Pancreas (tissue), 10 donors: ENCODE data around the gene U2AF2. TPM values are rescaled to one million over a fixed set of nuclear protein-coding genes. Genes with fewer than 3 reads are reported as not detected.

Source experiments
- ATAC-seq, 4 donors: fragments of 200-7000 bp; cut with Tn5 transposase; one replicate each; pipeline versions ENCODE4 v1.8.0 to v1.9.1; 2020; ENCODE audit warnings: mild to moderate bottlenecking in 4 of 4, moderate library complexity in 4 of 4
- DNase-seq, 6 donors: peaks; one replicate each; pipeline ENCODE4 v3.0.0-alpha.2; 2020
- FAIRE-seq: peaks from 2 replicates; lab custom pipeline; 2012; peaks lifted over from hg19 to GRCh38; lab: Jason Lieb, UNC
- H3K27ac ChIP-seq, 4 donors: fragments of 200-600 bp; sonication (generic); 1 replicate in 3 of 4; 2 replicates in 1 of 4; pipeline versions ENCODE4 v1.5.0 to v1.8.0; 2020
- H3K27me3 ChIP-seq, 4 donors: fragments of 200-600 bp; one replicate each; pipeline ENCODE4 v1.8.0; 2021
- H3K36me3 ChIP-seq, 3 donors: fragments of 200-600 bp; sonication (generic) in 1 of 3; one replicate each; pipeline versions ENCODE4 v1.5.0 to v1.8.0; 2020 to 2021
- H3K4me1 ChIP-seq, 3 donors: fragments of 200-600 bp; one replicate each; pipeline ENCODE4 v1.8.0; 2021
- H3K4me3 ChIP-seq, 4 donors: fragments of 200-600 bp; sonication (generic) in 2 of 4; one replicate each; pipeline versions ENCODE4 v1.5.0 to v1.8.0; 2020 to 2021
- H3K9me3 ChIP-seq, 4 donors: fragments of 200-600 bp; one replicate each; pipeline ENCODE4 v1.8.0; 2021
- CTCF ChIP-seq, 4 donors: fragments of 200-600 bp; sonication (generic) in 3 of 4; IDR thresholded peaks; one replicate each; pipeline versions ENCODE4 v1.5.0 to v1.8.0; 2021; ENCODE audit warnings: antibody characterized with exemption in 4 of 4
- WGBS, 2 donors: extraction: QIAGEN DNeasy Blood & Tissue Kit; methylation state at CpG; one replicate each; pipeline ENCODE4 v1.1.7; 2013; 5-methylcytosine and 5-hydroxymethylcytosine counted together
- intact Hi-C, 3 donors: fragments of 100-400 bp; cut with DNase I; formaldehyde crosslinking; loops; one replicate each; pipeline versions ENCODE4 v1.11.1 to v1.14.2; 2022
- polyA plus RNA-seq, 2 donors: library from polyadenylated mRNA; stranded (reverse); fragments of 200-250 nt; gene quantifications; one replicate each; pipeline ENCODE4 v1.2.3, GENCODE V29; 2013
- total RNA-seq, 6 donors: library from RNA; stranded (reverse); fragmentation: NEBNext Ultra II Directional in 4 of 6; extraction: Animal tissue kit (Norgen Biotek cat#: 25700) in 4 of 6; gene quantifications; one replicate each; pipeline versions ENCODE4 v1.2.1 to v1.2.4, GENCODE V29; 2021 to 2023
- donor health status: healthy with polysubstance abuse.
- donor health status: DM: no; HTN: no; CAD: no; lungs with moderate emphysema.
- donor health status: DM: no; HTN: no; CAD: no.
- donor health status: control.
- donor health status: control.
- donor health status: Bipolar disorder and iron deficiency.
- donor health status: DM: yes; HTN: yes; CAD: no.
- donor health status: DM: no; HTN: no; CAD: no.
- donor health status: DM: no; HTN: no; CAD: no.
- donor health status: DM: yes; HTN: yes; CAD: no.

Gene U2AF2
- total and polyA plus RNA-seq, 8 donors, result 38.4 to 113 (median 62.4) TPM

GRCh38 chr19:55606817-55607216 lies 48.0 kb upstream of the U2AF2 start:
- no peak for TF ChIP-seq CTCF (IDR thresholded peaks at IDR 0.05)
- intact Hi-C loops, result loop anchor here in 1 of 3 donors (5.0 kb wide), 1 partner anchor 90 kb away; no protein-coding TSS in a partner anchor
- Histone ChIP-seq H3K27ac (peak overlapping the region in 1 of 4 donors; percentile 90), H3K4me3 (peak overlapping the region in 1 of 4 donors; percentile 80), H3K36me3 (no peaks in the 10 kb centered on the region), H3K4me1 (peaks cover 0 to 15% (median 0%) of the 10 kb centered on the region in 3 donors), H3K27me3 (no peaks in the 10 kb centered on the region), H3K9me3 (no peaks in the 10 kb centered on the region)
- peak in 1 of 6 donors; percentile 15 for DNase-seq
- WGBS, 2 donors, result 56 to 59% methylated on average over 9 of the region's 9 CpGs
- FAIRE-seq, result no peak
- no peak for ATAC-seq

- Histone ChIP-seq H3K27ac (no peak overlapping the region), H3K27me3 (no peaks in the 10 kb centered on the region), H3K36me3 (no peaks in the 10 kb centered on the region), H3K4me1 (peaks cover 0 to 12% (median 0%) of the 10 kb centered on the region in 3 donors), H3K9me3 (no peaks in the 10 kb centered on the region), H3K4me3 (no peak overlapping the region)
- WGBS, 2 donors, result 88 to 93% methylated on average over 5 of the region's 5 CpGs
- intact Hi-C loops, result loop anchor here in 1 of 3 donors (5.0 kb wide), 1 partner anchor 92 kb away; no protein-coding TSS in a partner anchor
- ATAC-seq (no peak), FAIRE-seq (no peak), DNase-seq (no peak)
- TF ChIP-seq CTCF (IDR thresholded peaks at IDR 0.05), result no peak
These were observed 45.5 kb upstream of the U2AF2 start for GRCh38 chr19:55609326-55609725.

- Histone ChIP-seq H3K4me3 (no peak overlapping the region), H3K36me3 (peaks cover 0 to 12% (median 0%) of the 10 kb centered on the region in 3 donors), H3K9me3 (no peaks in the 10 kb centered on the region), H3K27ac (no peak overlapping the region), H3K4me1 (peaks cover 0 to 6% (median 0%) of the 10 kb centered on the region in 3 donors), H3K27me3 (no peaks in the 10 kb centered on the region)
- intact Hi-C loops, result no loop called here
- TF ChIP-seq CTCF (IDR thresholded peaks at IDR 0.05), result no peak
- FAIRE-seq, result no peak
- no peak for ATAC-seq
- 64 to 69% methylated on average over 15 of the region's 15 CpGs for WGBS, 2 donors
- peak in 1 of 6 donors; percentile 10 for DNase-seq
These were observed 43.4 kb upstream of the U2AF2 start for GRCh38 chr19:55611300-55611982.

GRCh38 chr19:55611983-55612645 lies 42.7 kb upstream of the U2AF2 start:
- Histone ChIP-seq H3K4me3 (no peak overlapping the region), H3K27me3 (no peaks in the 10 kb centered on the region), H3K9me3 (no peaks in the 10 kb centered on the region), H3K27ac (no peak overlapping the region), H3K36me3 (peaks cover 0 to 18% (median 0%) of the 10 kb centered on the region in 3 donors), H3K4me1 (no peaks in the 10 kb centered on the region)
- TF ChIP-seq CTCF (IDR thresholded peaks at IDR 0.05), result no peak
- FAIRE-seq (no peak), ATAC-seq (no peak), DNase-seq (no peak)
- 83 to 92% methylated on average over 3 of the region's 3 CpGs for WGBS, 2 donors
- intact Hi-C loops, result no loop called here
